Measurements from ENCODE around the gene DDX46. TPM values are rescaled to one million over a fixed set of nuclear protein-coding genes. Genes with fewer than 3 reads are reported as not detected.
A peak's percentile ranks its signal among the peaks of the same experiment; 100 is the strongest.
"Not testable (repeated sequence)": the region's sequence is repeated elsewhere in the genome, so short reads cannot be mapped to it uniquely, and the experiment has no call there.

The DDX46 gene
- total and polyA plus RNA-seq, 2 donors (not counting 1 experiment from before 2014, with no cell fraction given) = 18.7 to 38.1 TPM

DNA sequence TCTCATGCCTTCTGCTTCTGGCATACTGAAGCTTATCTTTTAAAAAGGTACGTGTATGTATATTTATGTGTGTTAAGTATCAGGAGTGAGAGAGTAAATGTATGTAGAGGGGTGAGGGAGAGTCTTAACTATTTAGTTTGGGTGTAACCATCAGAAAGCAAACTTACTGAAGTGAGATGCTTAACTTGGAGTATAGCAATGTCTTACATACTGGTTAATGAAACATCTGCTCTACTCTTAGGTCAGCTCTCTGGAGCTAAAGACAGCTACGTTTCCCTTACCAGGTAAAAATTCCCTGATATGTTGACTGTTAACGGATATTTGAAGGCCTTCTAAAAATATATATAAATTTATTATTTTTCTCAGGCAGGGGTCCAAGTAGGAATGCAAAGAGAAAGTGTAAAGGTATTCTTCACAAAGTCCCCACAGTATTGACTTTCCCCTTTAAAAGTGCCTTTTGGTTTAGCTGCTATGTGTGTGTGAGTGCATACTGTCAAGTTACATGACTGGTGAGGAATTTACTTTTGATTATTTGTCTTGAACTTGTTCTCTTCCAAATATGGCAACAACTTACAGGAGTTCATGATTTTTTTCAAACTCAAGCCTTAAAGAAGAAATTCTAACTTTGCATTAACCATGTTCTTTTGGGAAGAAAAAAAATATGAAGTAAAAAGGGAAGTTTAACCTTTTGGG lies 74.9 kb downstream of the DDX46 start:
- no peak overlapping the region for H3K9ac ChIP-seq (ENCODE audit: insufficient read depth, low read length)
- H3K4me1 ChIP-seq (ENCODE audit: control insufficient read depth, extremely low read depth, insufficient read depth, low read length) = no peaks in the 10 kb centered on the region
- H3K4me2 ChIP-seq (ENCODE audit: extremely low read depth, insufficient read depth, low read length) = no peak overlapping the region
- TF ChIP-seq EZH2 (IDR thresholded peaks at IDR 0.05; ENCODE audit: low read length, missing control alignments) = no peak
- TF ChIP-seq, protein P1, sequence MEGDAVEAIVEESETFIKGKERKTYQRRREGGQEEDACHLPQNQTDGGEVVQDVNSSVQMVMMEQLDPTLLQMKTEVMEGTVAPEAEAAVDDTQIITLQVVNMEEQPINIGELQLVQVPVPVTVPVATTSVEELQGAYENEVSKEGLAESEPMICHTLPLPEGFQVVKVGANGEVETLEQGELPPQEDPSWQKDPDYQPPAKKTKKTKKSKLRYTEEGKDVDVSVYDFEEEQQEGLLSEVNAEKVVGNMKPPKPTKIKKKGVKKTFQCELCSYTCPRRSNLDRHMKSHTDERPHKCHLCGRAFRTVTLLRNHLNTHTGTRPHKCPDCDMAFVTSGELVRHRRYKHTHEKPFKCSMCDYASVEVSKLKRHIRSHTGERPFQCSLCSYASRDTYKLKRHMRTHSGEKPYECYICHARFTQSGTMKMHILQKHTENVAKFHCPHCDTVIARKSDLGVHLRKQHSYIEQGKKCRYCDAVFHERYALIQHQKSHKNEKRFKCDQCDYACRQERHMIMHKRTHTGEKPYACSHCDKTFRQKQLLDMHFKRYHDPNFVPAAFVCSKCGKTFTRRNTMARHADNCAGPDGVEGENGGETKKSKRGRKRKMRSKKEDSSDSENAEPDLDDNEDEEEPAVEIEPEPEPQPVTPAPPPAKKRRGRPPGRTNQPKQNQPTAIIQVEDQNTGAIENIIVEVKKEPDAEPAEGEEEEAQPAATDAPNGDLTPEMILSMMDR (conservative IDR thresholded peaks at IDR 0.05 in 1 of 2, IDR thresholded peaks at IDR 0.05 in 1 of 2; ENCODE audit: low read depth in 1 of 2, low read length in 2 of 2) = no peak
- no peaks in the 10 kb centered on the region for H3K79me2 ChIP-seq (ENCODE audit: control insufficient read depth, insufficient read depth, low read length)
- no peak overlapping the region for H3K4me3 ChIP-seq (replicated peaks in 1 of 4; ENCODE audit: control extremely low read depth in 1 of 4, insufficient read depth in 1 of 4, low read depth in 3 of 4, low read length in 4 of 4)
- no peak overlapping the region for H2AFZ ChIP-seq (ENCODE audit: low read length)
- H3K27ac ChIP-seq (ENCODE audit: insufficient read depth, low read length) = no peak overlapping the region
- no peaks in the 10 kb centered on the region for H3K9me3 ChIP-seq (ENCODE audit: control insufficient read depth, insufficient read depth, low read depth, low read length)
- H4K20me1 ChIP-seq (ENCODE audit: control insufficient read depth, extremely low read depth, insufficient read depth, low read length) = no peaks in the 10 kb centered on the region
- no peaks in the 10 kb centered on the region for H3K27me3 ChIP-seq (ENCODE audit: control insufficient read depth, insufficient read depth, low read length)
- peaks cover 2% of the 10 kb centered on the region for H3K36me3 ChIP-seq (ENCODE audit: control insufficient read depth, insufficient read depth, low read length)
- peak; percentile 73 to 79 for DNase-seq (ENCODE audit: low read depth in 2 of 2)

DNA sequence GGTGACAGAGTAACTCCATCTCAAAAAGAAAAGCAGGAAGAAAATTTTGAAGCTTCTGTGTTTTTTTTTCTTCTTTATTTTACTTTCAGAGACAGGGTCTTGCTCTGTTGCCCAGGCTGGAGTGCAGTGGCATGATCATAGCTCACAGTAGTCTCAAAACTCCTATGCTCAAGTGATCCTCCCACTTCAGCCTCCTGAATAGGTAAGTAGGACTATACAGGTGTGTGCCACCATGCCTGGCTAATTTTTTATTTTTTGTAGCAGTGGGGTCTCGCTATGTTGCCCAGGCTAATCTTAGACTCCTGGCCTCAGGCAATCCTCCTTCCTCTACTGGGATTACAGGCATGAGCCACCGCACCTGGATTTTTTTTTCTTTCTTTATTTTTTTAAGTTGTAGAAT lies 77.0 kb downstream of the DDX46 start:
- Histone ChIP-seq H3K9ac (ENCODE audit: insufficient read depth, low read length) (no peak overlapping the region), H3K4me3 (replicated peaks in 1 of 4; ENCODE audit: control extremely low read depth in 1 of 4, insufficient read depth in 1 of 4, low read depth in 3 of 4, low read length in 4 of 4) (no peak overlapping the region), H3K9me3 (ENCODE audit: control insufficient read depth, insufficient read depth, low read depth, low read length) (no peaks in the 10 kb centered on the region), H3K4me1 (ENCODE audit: control insufficient read depth, extremely low read depth, insufficient read depth, low read length) (no peaks in the 10 kb centered on the region), H3K36me3 (ENCODE audit: control insufficient read depth, insufficient read depth, low read length) (peaks cover 2% of the 10 kb centered on the region), H2AFZ (ENCODE audit: low read length) (no peak overlapping the region), H3K27me3 (ENCODE audit: control insufficient read depth, insufficient read depth, low read length) (no peaks in the 10 kb centered on the region), H4K20me1 (ENCODE audit: control insufficient read depth, extremely low read depth, insufficient read depth, low read length) (no peaks in the 10 kb centered on the region), H3K79me2 (ENCODE audit: control insufficient read depth, insufficient read depth, low read length) (no peaks in the 10 kb centered on the region), H3K27ac (ENCODE audit: insufficient read depth, low read length) (no peak overlapping the region), H3K4me2 (ENCODE audit: extremely low read depth, insufficient read depth, low read length) (no peak overlapping the region)
- no peak for DNase-seq (ENCODE audit: low read depth in 2 of 2)
- no peak for TF ChIP-seq EZH2 (IDR thresholded peaks at IDR 0.05; ENCODE audit: low read length, missing control alignments)
- TF ChIP-seq, protein P1 (conservative IDR thresholded peaks at IDR 0.05 in 1 of 2, IDR thresholded peaks at IDR 0.05 in 1 of 2; ENCODE audit: low read depth in 1 of 2, low read length in 2 of 2) = no peak

DNA sequence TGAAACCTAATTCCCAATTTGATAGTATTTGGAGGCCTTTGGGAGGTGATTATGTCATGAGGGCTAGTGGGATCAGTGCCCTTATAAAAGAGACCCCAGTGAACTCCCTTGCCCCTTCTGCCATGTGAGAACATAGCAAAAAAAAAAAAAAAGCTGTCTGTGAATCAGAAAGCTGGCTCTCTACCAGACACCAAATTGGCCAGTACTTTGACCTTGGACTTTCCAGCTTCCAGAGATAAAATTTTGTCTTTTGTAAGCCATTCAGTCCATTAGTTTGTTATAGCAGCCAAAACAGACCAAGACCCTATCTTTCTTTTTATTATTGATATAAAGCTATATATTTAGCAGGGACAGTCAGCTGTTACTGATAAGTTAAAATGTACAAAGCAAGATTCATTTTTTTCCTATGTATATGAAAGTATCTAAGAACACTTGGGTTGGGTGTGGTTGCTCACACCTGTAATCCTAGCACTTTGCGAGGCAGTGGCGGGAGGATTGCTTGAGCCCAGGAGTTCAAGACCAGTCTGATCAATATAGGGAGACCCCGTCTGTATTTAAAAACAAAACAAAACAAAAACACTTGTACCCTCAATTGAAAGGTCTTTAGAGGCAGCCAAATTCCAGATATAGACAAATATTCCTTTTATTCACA lies 79.1 kb downstream of the DDX46 start:
- Histone ChIP-seq H2AFZ (ENCODE audit: low read length) (no peak overlapping the region), H3K27ac (ENCODE audit: insufficient read depth, low read length) (no peak overlapping the region), H3K4me2 (ENCODE audit: extremely low read depth, insufficient read depth, low read length) (no peak overlapping the region), H3K9me3 (ENCODE audit: control insufficient read depth, insufficient read depth, low read depth, low read length) (no peaks in the 10 kb centered on the region), H3K4me1 (ENCODE audit: control insufficient read depth, extremely low read depth, insufficient read depth, low read length) (peaks cover 2% of the 10 kb centered on the region), H3K27me3 (ENCODE audit: control insufficient read depth, insufficient read depth, low read length) (no peaks in the 10 kb centered on the region), H3K79me2 (ENCODE audit: control insufficient read depth, insufficient read depth, low read length) (no peaks in the 10 kb centered on the region), H3K9ac (ENCODE audit: insufficient read depth, low read length) (no peak overlapping the region), H3K4me3 (replicated peaks in 1 of 4; ENCODE audit: control extremely low read depth in 1 of 4, insufficient read depth in 1 of 4, low read depth in 3 of 4, low read length in 4 of 4) (no peak overlapping the region), H4K20me1 (ENCODE audit: control insufficient read depth, extremely low read depth, insufficient read depth, low read length) (no peaks in the 10 kb centered on the region), H3K36me3 (ENCODE audit: control insufficient read depth, insufficient read depth, low read length) (peaks cover 2% of the 10 kb centered on the region)
- TF ChIP-seq, protein P1 (conservative IDR thresholded peaks at IDR 0.05 in 1 of 2, IDR thresholded peaks at IDR 0.05 in 1 of 2; ENCODE audit: low read depth in 1 of 2, low read length in 2 of 2) = no peak
- TF ChIP-seq EZH2 (IDR thresholded peaks at IDR 0.05; ENCODE audit: low read length, missing control alignments) = no peak
- DNase-seq (ENCODE audit: low read depth in 2 of 2) = peak in 1 of 2 donors; percentile 20

DNA sequence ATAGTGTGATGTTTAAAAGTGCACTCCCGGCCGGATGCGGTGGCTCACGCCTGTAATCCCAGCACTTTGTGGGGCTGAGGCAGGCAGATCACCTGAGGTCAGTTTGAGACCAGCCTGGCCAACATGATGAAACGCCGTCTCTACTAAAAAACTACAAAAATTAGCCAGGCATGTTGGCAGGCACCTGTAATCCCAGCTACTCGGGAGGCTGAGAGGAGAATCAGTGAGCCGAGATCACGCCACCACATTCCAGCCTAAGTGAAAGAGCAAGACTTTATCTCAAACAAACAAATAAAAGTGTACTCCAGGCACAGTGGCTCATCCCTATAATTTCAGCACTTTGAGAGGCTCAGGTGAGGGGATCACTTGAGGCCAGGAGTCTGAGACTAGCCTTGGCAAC lies 79.8 kb downstream of the DDX46 start:
- H2AFZ ChIP-seq (ENCODE audit: low read length); H3K4me2 ChIP-seq (ENCODE audit: extremely low read depth, insufficient read depth, low read length); H3K27me3 ChIP-seq (ENCODE audit: control insufficient read depth, insufficient read depth, low read length); H4K20me1 ChIP-seq (ENCODE audit: control insufficient read depth, extremely low read depth, insufficient read depth, low read length); H3K4me3 ChIP-seq (replicated peaks in 1 of 4; ENCODE audit: control extremely low read depth in 1 of 4, insufficient read depth in 1 of 4, low read depth in 3 of 4, low read length in 4 of 4); DNase-seq (ENCODE audit: low read depth in 2 of 2); H3K9me3 ChIP-seq (ENCODE audit: control insufficient read depth, insufficient read depth, low read depth, low read length); H3K36me3 ChIP-seq (ENCODE audit: control insufficient read depth, insufficient read depth, low read length); H3K27ac ChIP-seq (ENCODE audit: insufficient read depth, low read length); H3K79me2 ChIP-seq (ENCODE audit: control insufficient read depth, insufficient read depth, low read length); H3K4me1 ChIP-seq (ENCODE audit: control insufficient read depth, extremely low read depth, insufficient read depth, low read length); H3K9ac ChIP-seq (ENCODE audit: insufficient read depth, low read length): not testable (repeated sequence)
